Measurements from ENCODE around the gene ZFYVE28. TPM values are rescaled to one million over a fixed set of nuclear protein-coding genes. Genes with fewer than 3 reads are reported as not detected.

ZFYVE28 gene
- total RNA-seq, 2 donors from 2014 or later = 6.6 to 30.2 TPM

DNA sequence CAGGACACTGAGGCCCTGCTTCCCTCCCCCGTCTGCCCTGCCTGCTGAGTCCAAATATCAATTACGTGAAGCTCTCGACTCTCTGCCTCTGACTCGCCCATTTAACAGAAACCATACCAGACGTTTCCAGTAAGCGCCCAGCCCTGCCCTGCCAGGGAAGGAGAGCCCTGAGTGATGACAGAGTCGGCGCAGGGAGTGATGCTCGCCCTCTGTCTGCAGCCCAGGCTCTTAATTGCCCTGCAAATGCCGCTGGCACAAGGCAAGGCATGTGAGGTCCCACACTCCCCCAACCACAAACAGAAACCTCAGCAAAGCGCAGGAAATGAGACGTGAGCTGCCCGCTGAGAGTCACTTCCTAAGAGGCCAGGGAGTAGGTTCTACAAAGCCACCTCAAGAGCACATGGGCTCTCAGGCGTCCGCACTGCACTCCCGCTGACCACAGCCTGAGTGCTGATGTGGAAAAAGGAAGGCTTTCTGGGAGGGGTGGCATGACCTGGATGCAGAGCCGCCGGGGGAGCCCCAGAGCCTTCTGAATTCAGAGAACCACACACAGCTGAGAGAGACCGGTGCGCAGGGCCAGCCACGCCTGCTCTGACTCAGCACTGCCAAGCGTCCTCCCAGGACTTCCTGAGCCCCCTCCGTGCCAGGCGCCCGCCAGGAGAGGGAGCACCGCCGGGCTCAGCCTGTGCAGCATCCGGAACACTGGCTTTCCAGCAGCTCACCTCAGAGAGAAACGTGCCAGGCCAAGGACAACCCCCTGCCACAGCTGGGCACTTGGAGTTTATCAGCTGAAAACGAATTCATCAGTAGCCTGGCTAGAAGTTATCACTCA lies 5.3 kb downstream of the ZFYVE28 start:
- intact Hi-C loops (cut with DNase I) = loop anchor here (10.0 kb wide), 1 partner anchor 148 kb away; the partner anchor contains the start of gene MXD4
- Histone ChIP-seq H3K4me3 (no peak overlapping the region), H3K27ac (peak overlapping the region in 1 of 2 donors; percentile 6), H3K9me3 (no peaks in the 10 kb centered on the region), H3K4me1 (replicated peaks) (peaks cover 2% of the 10 kb centered on the region), H3K27me3 (replicated peaks; ENCODE audit: insufficient read depth) (no peaks in the 10 kb centered on the region), H3K36me3 (no peaks in the 10 kb centered on the region)
- 22% methylated on average over 23 of the region's 30 CpGs for WGBS
- TF ChIP-seq, protein P1, sequence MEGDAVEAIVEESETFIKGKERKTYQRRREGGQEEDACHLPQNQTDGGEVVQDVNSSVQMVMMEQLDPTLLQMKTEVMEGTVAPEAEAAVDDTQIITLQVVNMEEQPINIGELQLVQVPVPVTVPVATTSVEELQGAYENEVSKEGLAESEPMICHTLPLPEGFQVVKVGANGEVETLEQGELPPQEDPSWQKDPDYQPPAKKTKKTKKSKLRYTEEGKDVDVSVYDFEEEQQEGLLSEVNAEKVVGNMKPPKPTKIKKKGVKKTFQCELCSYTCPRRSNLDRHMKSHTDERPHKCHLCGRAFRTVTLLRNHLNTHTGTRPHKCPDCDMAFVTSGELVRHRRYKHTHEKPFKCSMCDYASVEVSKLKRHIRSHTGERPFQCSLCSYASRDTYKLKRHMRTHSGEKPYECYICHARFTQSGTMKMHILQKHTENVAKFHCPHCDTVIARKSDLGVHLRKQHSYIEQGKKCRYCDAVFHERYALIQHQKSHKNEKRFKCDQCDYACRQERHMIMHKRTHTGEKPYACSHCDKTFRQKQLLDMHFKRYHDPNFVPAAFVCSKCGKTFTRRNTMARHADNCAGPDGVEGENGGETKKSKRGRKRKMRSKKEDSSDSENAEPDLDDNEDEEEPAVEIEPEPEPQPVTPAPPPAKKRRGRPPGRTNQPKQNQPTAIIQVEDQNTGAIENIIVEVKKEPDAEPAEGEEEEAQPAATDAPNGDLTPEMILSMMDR (IDR thresholded peaks at IDR 0.05) = peak in 2 of 4 experiments; percentile 44 to 52
- TF ChIP-seq POLR2AphosphoS5 (IDR thresholded peaks at IDR 0.05) (no peak), POLR2A (IDR thresholded peaks at IDR 0.05) (no peak)
- peak; percentile 69 for DNase-seq (ENCODE audit: low spot score)

DNA sequence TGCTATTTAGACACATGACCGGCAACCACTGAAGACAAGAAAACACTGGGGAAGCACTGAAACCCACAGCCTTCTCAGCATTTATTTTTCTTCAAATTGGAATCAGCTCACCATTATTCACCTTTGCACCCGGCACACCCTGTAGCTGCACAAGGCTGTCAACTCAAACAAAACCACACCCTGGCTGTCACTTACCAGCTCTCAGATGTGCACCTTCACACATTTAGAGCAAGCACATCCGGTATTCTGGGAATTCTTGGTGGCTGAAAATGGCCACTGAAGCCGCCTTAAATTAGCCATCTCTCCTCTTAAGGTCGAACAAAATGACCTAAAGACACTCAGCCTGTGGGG lies 5.9 kb downstream of the ZFYVE28 start:
- no peaks in the 10 kb centered on the region for H3K36me3 ChIP-seq
- H3K4me3 ChIP-seq = no peak overlapping the region
- no peak for TF ChIP-seq POLR2A (IDR thresholded peaks at IDR 0.05)
- TF ChIP-seq, protein P1 (IDR thresholded peaks at IDR 0.05) = no peak
- TF ChIP-seq POLR2AphosphoS5 (IDR thresholded peaks at IDR 0.05) = no peak
- 59% methylated on average over 5 of the region's 5 CpGs for WGBS
- no peak for DNase-seq (ENCODE audit: low spot score)
- intact Hi-C loops (cut with DNase I) = loop anchor here (10.0 kb wide), 1 partner anchor 148 kb away; the partner anchor contains the start of gene MXD4
- H3K27ac ChIP-seq = no peak overlapping the region
- peaks cover 2% of the 10 kb centered on the region for H3K4me1 ChIP-seq (replicated peaks)
- no peaks in the 10 kb centered on the region for H3K27me3 ChIP-seq (replicated peaks; ENCODE audit: insufficient read depth)
- H3K9me3 ChIP-seq = no peaks in the 10 kb centered on the region

DNA sequence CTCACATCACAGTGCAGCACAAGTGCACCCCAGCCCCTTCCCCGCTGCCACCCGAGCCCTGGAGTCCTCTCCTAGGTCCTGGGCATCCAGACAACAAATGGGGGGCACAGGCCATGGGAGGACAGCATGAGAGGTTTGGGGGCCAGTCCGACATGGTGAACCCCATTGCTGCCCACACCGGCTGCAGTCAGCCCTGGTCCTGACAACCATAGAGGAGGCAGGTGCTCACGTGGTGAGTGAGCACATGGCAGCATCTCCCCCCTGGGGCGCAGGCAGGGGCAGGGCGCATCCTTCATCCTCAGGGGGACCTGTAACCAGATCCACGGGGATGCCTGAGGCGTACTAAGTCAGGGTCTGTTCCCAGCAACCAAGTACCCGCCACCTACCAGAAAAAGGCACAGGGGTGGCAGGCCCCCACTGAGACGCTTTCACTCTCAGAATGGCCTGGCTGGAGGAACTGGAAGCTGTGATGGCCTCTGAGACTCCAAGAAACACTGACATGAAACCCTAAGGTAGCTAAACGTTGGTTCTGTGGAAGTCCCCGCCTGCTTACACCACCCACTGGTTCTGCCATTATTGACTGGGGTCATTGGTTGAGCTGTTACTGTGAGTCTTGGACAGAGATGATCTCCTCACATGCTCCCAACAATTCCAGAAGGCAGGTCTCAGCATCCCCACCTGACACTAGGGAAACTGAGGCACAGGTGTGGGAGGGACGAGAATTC lies 6.5 kb downstream of the ZFYVE28 start:
- TF ChIP-seq POLR2A (IDR thresholded peaks at IDR 0.05) (no peak), POLR2AphosphoS5 (IDR thresholded peaks at IDR 0.05) (no peak)
- TF ChIP-seq, protein P1 (IDR thresholded peaks at IDR 0.05) = no peak
- Histone ChIP-seq H3K27me3 (replicated peaks; ENCODE audit: insufficient read depth) (no peaks in the 10 kb centered on the region), H3K36me3 (no peaks in the 10 kb centered on the region), H3K4me3 (no peak overlapping the region), H3K4me1 (replicated peaks) (peaks cover 2% of the 10 kb centered on the region), H3K9me3 (no peaks in the 10 kb centered on the region), H3K27ac (no peak overlapping the region)
- DNase-seq (ENCODE audit: low spot score) = no peak
- 89% methylated on average over 14 of the region's 14 CpGs for WGBS
- intact Hi-C loops (cut with DNase I) = loop anchor here (10.0 kb wide), 1 partner anchor 147 kb away; the partner anchor contains the start of gene MXD4

DNA sequence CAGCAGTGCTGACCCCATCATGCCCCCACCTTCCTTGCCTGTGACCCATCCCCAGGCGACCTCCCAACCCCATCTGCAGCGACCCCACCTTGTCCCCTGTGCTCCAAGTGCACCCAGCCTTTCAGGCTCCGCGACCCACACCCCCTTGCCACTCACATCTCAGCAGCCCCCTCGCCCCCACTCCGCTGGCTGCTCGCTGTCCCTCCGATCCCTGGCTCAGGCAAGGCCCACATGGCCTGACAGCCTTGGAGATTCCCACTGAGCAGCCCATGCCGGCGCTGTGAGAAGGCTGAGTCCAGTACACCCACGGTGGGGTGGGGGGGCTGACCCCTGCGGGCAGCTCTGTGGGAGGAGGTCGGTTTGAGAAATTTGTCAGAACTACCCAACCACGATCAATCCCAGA lies 9.1 kb downstream of the ZFYVE28 start:
- Histone ChIP-seq H3K4me1 (replicated peaks) (peaks cover 2% of the 10 kb centered on the region), H3K9me3 (no peaks in the 10 kb centered on the region), H3K27ac (no peak overlapping the region), H3K4me3 (no peak overlapping the region), H3K27me3 (replicated peaks; ENCODE audit: insufficient read depth) (no peaks in the 10 kb centered on the region), H3K36me3 (no peaks in the 10 kb centered on the region)
- no peak for DNase-seq (ENCODE audit: low spot score)
- intact Hi-C loops (cut with DNase I) = no loop called here
- 89% methylated on average over 14 of the region's 14 CpGs for WGBS
- TF ChIP-seq, protein P1 (IDR thresholded peaks at IDR 0.05) = no peak
- TF ChIP-seq POLR2AphosphoS5 (IDR thresholded peaks at IDR 0.05) = no peak
- no peak for TF ChIP-seq POLR2A (IDR thresholded peaks at IDR 0.05)
